ENCODE data around the gene DNLZ.

DNLZ gene

GRCh38 chr9:136316896-136317676 is 46.5 kb downstream of the DNLZ start:
- DNase-seq (ENCODE audit: low read depth), result no peak

GRCh38 chr9:136316271-136316751 is 47.2 kb downstream of the DNLZ start:
- DNase-seq (ENCODE audit: low read depth), result no peak

GRCh38 chr9:136314944-136315343 is 48.6 kb downstream of the DNLZ start:
- DNase-seq (ENCODE audit: low read depth), result no peak

- no peak for DNase-seq (ENCODE audit: low read depth)
Measured at GRCh38 chr9:136314056-136314416, 49.5 kb downstream of the DNLZ start.

- no peak for DNase-seq (ENCODE audit: low read depth)
Measured at GRCh38 chr9:136313111-136314055, 50.2 kb downstream of the DNLZ start.

- DNase-seq (ENCODE audit: low read depth), result peak; percentile 68
Measured at GRCh38 chr9:136312436-136312835, 51.1 kb downstream of the DNLZ start.

GRCh38 chr9:136312009-136312375 is 51.6 kb downstream of the DNLZ start:
- no peak for DNase-seq (ENCODE audit: low read depth)

- peak; percentile 33 for DNase-seq (ENCODE audit: low read depth)
Measured at GRCh38 chr9:136311051-136312008, 52.2 kb downstream of the DNLZ start.

- no peak for DNase-seq (ENCODE audit: low read depth)
Measured at GRCh38 chr9:136310273-136311030, 53.1 kb downstream of the DNLZ start.

- DNase-seq (ENCODE audit: low read depth), result no peak
Measured at GRCh38 chr9:136309806-136310220, 53.7 kb downstream of the DNLZ start.

Data from ELR (cell line).